Breast epithelium (tissue), 4 donors: Measurements from ENCODE around the gene MASP1. TPM values are rescaled to one million over a fixed set of nuclear protein-coding genes. Genes with fewer than 3 reads are reported as not detected.

ENCODE experiments used
- DNase-seq, 2 donors: peaks; one replicate each; pipeline ENCODE4 v3.0.0-alpha.2; 2019; ENCODE audit warnings: low spot score in 2 of 2
- H3K27ac ChIP-seq, 2 donors: fragments of 200-600 bp; sonication (generic) in 1 of 2; one replicate each; pipeline ENCODE4 v1.5.1; 2016 to 2019; ENCODE audit warnings: mild to moderate bottlenecking in 1 of 2
- H3K27me3 ChIP-seq, 2 donors: fragments of 200-600 bp; sonication (generic) in 1 of 2; one replicate each; pipeline versions ENCODE4 v1.5.1 to v1.6.0; 2017 to 2019; ENCODE audit warnings: control low read depth in 1 of 2, mild to moderate bottlenecking in 1 of 2
- H3K36me3 ChIP-seq: fragments of 200-600 bp; one replicate; pipeline ENCODE4 v1.5.1; 2019
- H3K4me1 ChIP-seq, 2 donors: fragments of 200-600 bp; sonication (generic); one replicate each; pipeline ENCODE4 v1.5.1; 2016 to 2019; ENCODE audit warnings: control low read depth in 1 of 2
- H3K4me3 ChIP-seq, 3 donors: fragments of 200-600 bp; sonication (generic); 1 replicate in 2 of 3; 2 replicates in 1 of 3; pipeline ENCODE4 v1.5.1; 2016 to 2019; ENCODE audit warnings: mild to moderate bottlenecking in 3 of 3, moderate library complexity in 2 of 3
- H3K9me3 ChIP-seq, 2 donors: fragments of 200-600 bp; sonication (generic) in 1 of 2; one replicate each; pipeline ENCODE4 v1.5.1; 2016 to 2019; ENCODE audit warnings: control low read depth in 1 of 2
- CTCF ChIP-seq, 3 donors: fragments of 450-650 bp; IDR thresholded peaks; one replicate each; pipeline ENCODE4 v1.5.1; 2016 to 2017; ENCODE audit warnings: antibody characterized with exemption in 3 of 3, mild to moderate bottlenecking in 3 of 3, moderate library complexity in 3 of 3
- POLR2A ChIP-seq: fragments of 450-650 bp; IDR thresholded peaks from one replicate; pipeline ENCODE4 v1.6.1; 2016; ENCODE audit warnings: antibody characterized with exemption, mild to moderate bottlenecking, moderate library complexity
- POLR2AphosphoS5 ChIP-seq, 3 donors: sonication (generic); formaldehyde crosslinking; IDR thresholded peaks; one replicate each; pipeline ENCODE4 v1.6.1; 2017; ENCODE audit warnings: antibody characterized with exemption in 3 of 3
- intact Hi-C: fragments of 100-400 bp; cut with DNase I; formaldehyde crosslinking; loops from one replicate; pipeline ENCODE4 v1.15.1; 2023; ENCODE audit warnings: low total_unique reads
- total RNA-seq, 3 donors: library from RNA; depleted of rRNA; stranded (reverse); fragments of >200 nt; gene quantifications; one replicate each; pipeline ENCODE4 v1.1.0, GENCODE V29; 2016

The MASP1 gene
- total RNA-seq, 3 donors from 2014 or later, result 0.33 to 11.5 (median 1.3) TPM

DNA sequence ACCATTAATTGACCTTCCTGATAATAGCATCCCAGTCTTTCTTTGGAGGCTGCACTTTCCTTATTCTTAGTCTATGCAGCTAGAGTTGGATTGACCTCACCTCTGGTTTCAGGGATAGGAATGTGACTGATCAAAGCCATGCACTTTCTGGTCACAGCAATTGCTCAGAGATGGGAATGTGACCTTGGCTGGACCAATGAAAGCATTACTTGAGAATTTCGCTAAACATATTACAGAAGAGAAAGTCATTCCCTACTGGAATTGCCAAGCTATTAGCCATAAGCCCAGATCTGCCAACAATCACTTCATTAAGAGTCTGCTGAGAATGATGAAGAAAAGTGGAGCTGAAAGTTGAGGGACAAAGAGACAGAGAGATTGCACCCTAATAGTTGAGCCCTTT lies 61.5 kb downstream of the MASP1 start:
- H3K4me1 ChIP-seq, result no peaks in the 10 kb centered on the region
- no peak for DNase-seq
- H3K27me3 ChIP-seq, result no peaks in the 10 kb centered on the region
- intact Hi-C loops, result no loop called here
- TF ChIP-seq POLR2A (no peak), CTCF (IDR thresholded peaks at IDR 0.05) (no peak), POLR2AphosphoS5 (IDR thresholded peaks at IDR 0.05) (no peak)
- no peak overlapping the region for H3K4me3 ChIP-seq
- H3K27ac ChIP-seq, result no peak overlapping the region
- H3K9me3 ChIP-seq, result no peaks in the 10 kb centered on the region
- no peaks in the 10 kb centered on the region for H3K36me3 ChIP-seq

GRCh38 chr3:187228740-187229139 lies 62.8 kb downstream of the MASP1 start:
- Histone ChIP-seq H3K36me3 (no peaks in the 10 kb centered on the region), H3K9me3 (no peaks in the 10 kb centered on the region), H3K27ac (no peak overlapping the region), H3K27me3 (no peaks in the 10 kb centered on the region), H3K4me1 (no peaks in the 10 kb centered on the region), H3K4me3 (no peak overlapping the region)
- DNase-seq, result no peak
- no peak for TF ChIP-seq POLR2A
- no peak for TF ChIP-seq POLR2AphosphoS5 (IDR thresholded peaks at IDR 0.05)
- no peak for TF ChIP-seq CTCF (IDR thresholded peaks at IDR 0.05)
- intact Hi-C loops, result loop anchor here (10.0 kb wide), 1 partner anchor 446 kb away; the partner anchor contains the start of gene SST

DNA sequence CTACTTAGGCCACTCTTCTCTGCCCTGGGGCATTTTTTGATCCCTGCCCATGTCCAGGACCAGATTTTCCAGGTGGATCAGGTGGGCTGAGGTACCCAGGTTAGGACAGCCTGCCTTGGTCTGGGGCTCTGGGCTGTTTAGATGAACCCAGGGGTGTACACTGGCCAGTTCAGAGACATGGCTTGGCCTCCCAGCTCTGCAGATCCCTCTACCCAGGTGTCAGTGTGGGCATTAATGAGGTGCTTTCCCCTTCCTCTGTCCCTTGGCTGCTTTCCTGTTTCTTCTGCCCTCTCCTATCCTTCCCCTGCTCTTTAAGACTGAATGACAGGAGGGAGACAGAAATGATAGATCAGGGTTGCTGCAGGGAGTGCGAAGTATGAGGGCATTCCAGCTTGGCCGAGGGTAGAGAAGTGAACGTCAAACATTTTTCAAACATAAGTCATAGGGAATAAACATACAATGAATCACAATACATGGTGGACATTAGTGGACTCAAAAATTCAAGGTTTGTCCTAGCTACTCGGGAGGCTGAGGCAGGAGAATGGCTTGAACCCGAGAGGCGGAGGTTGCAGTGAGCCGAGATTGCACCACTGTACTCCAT lies 63.8 kb downstream of the MASP1 start:
- no peaks in the 10 kb centered on the region for H3K36me3 ChIP-seq
- no peak overlapping the region for H3K4me3 ChIP-seq
- no peak overlapping the region for H3K27ac ChIP-seq
- no peaks in the 10 kb centered on the region for H3K9me3 ChIP-seq
- intact Hi-C loops, result loop anchor here (10.0 kb wide), 1 partner anchor 447 kb away; the partner anchor contains the start of gene SST
- H3K27me3 ChIP-seq, result no peaks in the 10 kb centered on the region
- H3K4me1 ChIP-seq, result no peaks in the 10 kb centered on the region
- TF ChIP-seq POLR2A, result no peak
- no peak for DNase-seq

GRCh38 chr3:187223799-187224198 lies 67.7 kb downstream of the MASP1 start:
- Histone ChIP-seq H3K27me3 (no peaks in the 10 kb centered on the region), H3K27ac (no peak overlapping the region), H3K9me3 (no peaks in the 10 kb centered on the region), H3K4me1 (no peaks in the 10 kb centered on the region), H3K36me3 (no peaks in the 10 kb centered on the region), H3K4me3 (no peak overlapping the region)
- intact Hi-C loops, result loop anchor here (10.0 kb wide), 1 partner anchor 451 kb away; the partner anchor contains the start of gene SST
- DNase-seq, result no peak
- no peak for TF ChIP-seq CTCF (IDR thresholded peaks at IDR 0.05)
- TF ChIP-seq POLR2A, result no peak
- no peak for TF ChIP-seq POLR2AphosphoS5 (IDR thresholded peaks at IDR 0.05)

- DNase-seq, result no peak
- Histone ChIP-seq H3K36me3 (no peaks in the 10 kb centered on the region), H3K27ac (no peak overlapping the region), H3K9me3 (no peaks in the 10 kb centered on the region), H3K27me3 (no peaks in the 10 kb centered on the region), H3K4me3 (no peak overlapping the region), H3K4me1 (no peaks in the 10 kb centered on the region)
- intact Hi-C loops, result loop anchor here (10.0 kb wide), 1 partner anchor 452 kb away; the partner anchor contains the start of gene SST
- no peak for TF ChIP-seq POLR2AphosphoS5 (IDR thresholded peaks at IDR 0.05)
- no peak for TF ChIP-seq CTCF (IDR thresholded peaks at IDR 0.05)
- no peak for TF ChIP-seq POLR2A
Observed at GRCh38 chr3:187222801-187223200, 68.7 kb downstream of the MASP1 start.
